ENCODE data around the gene GTF2A1.
"Not testable (repeated sequence)": the region's sequence is repeated elsewhere in the genome, so short reads cannot be mapped to it uniquely, and the experiment has no call there.

Gene GTF2A1

GRCh38 chr14:81233615-81234014 is 12.9 kb upstream of the GTF2A1 start:
- no peak for DNase-seq (ENCODE audit: extremely low read depth, low read depth)
- no peak for TF ChIP-seq CTCF (IDR thresholded peaks at IDR 0.05; ENCODE audit: low read depth, low read length, missing control alignments)
- no peak overlapping the region for H3K4me3 ChIP-seq (replicated peaks; ENCODE audit: low read depth, low read length)

- DNase-seq (ENCODE audit: extremely low read depth, low read depth): no peak
- no peak overlapping the region for H3K4me3 ChIP-seq (replicated peaks; ENCODE audit: low read depth, low read length)
- TF ChIP-seq CTCF (IDR thresholded peaks at IDR 0.05; ENCODE audit: low read depth, low read length, missing control alignments): no peak
These were observed 10.8 kb upstream of the GTF2A1 start for GRCh38 chr14:81231540-81231939.

- no peak for DNase-seq (ENCODE audit: extremely low read depth, low read depth)
- TF ChIP-seq CTCF (IDR thresholded peaks at IDR 0.05; ENCODE audit: low read depth, low read length, missing control alignments): no peak
- H3K4me3 ChIP-seq (replicated peaks; ENCODE audit: low read depth, low read length): no peak overlapping the region
These were observed 3.5 kb upstream of the GTF2A1 start for GRCh38 chr14:81224222-81224621.

- H3K4me3 ChIP-seq (replicated peaks; ENCODE audit: low read depth, low read length); DNase-seq (ENCODE audit: extremely low read depth, low read depth): not testable (repeated sequence)
These were observed 3.0 kb upstream of the GTF2A1 start for GRCh38 chr14:81223788-81224187.

- DNase-seq (ENCODE audit: extremely low read depth, low read depth): no peak
- TF ChIP-seq CTCF (IDR thresholded peaks at IDR 0.05; ENCODE audit: low read depth, low read length, missing control alignments): no peak
- H3K4me3 ChIP-seq (replicated peaks; ENCODE audit: low read depth, low read length): no peak overlapping the region
These were observed 1.9 kb upstream of the GTF2A1 start for GRCh38 chr14:81222691-81223090.

GRCh38 chr14:81222126-81222525 is 1.4 kb upstream of the GTF2A1 start:
- TF ChIP-seq CTCF (IDR thresholded peaks at IDR 0.05; ENCODE audit: low read depth, low read length, missing control alignments): no peak
- no peak for DNase-seq (ENCODE audit: extremely low read depth, low read depth)
- no peak overlapping the region for H3K4me3 ChIP-seq (replicated peaks; ENCODE audit: low read depth, low read length)

- no peak for TF ChIP-seq CTCF (IDR thresholded peaks at IDR 0.05; ENCODE audit: low read depth, low read length, missing control alignments)
- no peak for DNase-seq (ENCODE audit: extremely low read depth, low read depth)
- peak overlapping the region; percentile 80 for H3K4me3 ChIP-seq (replicated peaks; ENCODE audit: low read depth, low read length)
These were observed 882 bp upstream of the GTF2A1 start for GRCh38 chr14:81221579-81222102.

All from HFF-Myc (cell line).